ENCODE measurements around the gene MDH1B.

Gene MDH1B

GRCh38 chr2:206801418-206802189, 36.5 kb upstream of the MDH1B start:
- H3K9me3 ChIP-seq (ENCODE audit: insufficient read depth, low read depth, low read length) = no peaks in the 10 kb centered on the region
- no peak overlapping the region for H2AFZ ChIP-seq (ENCODE audit: low read length)
- TF ChIP-seq EZH2phosphoT487 (IDR thresholded peaks at IDR 0.05; ENCODE audit: borderline replicate concordance) (no peak), CTCF (conservative IDR thresholded peaks at IDR 0.05; ENCODE audit: low read length) (no peak)
- no peak overlapping the region for H3K4me3 ChIP-seq (ENCODE audit: low read length, poor library complexity, severe bottlenecking)
- H3K4me2 ChIP-seq (ENCODE audit: low read depth, low read length, poor library complexity, severe bottlenecking) = no peak overlapping the region
- no peaks in the 10 kb centered on the region for H4K20me1 ChIP-seq (ENCODE audit: insufficient read depth, low read length, poor library complexity, severe bottlenecking)
- H3K4me1 ChIP-seq (ENCODE audit: insufficient read depth, low read length, poor library complexity, severe bottlenecking) = peaks cover 8% of the 10 kb centered on the region
- H3K9ac ChIP-seq (ENCODE audit: low read depth, low read length, poor library complexity, severe bottlenecking) = no peak overlapping the region
- H3F3A ChIP-seq (ENCODE audit: low read depth) = no peaks in the 10 kb centered on the region
- no peaks in the 10 kb centered on the region for H3K27me3 ChIP-seq (ENCODE audit: insufficient read depth, low read length, poor library complexity, severe bottlenecking)
- H3K9me2 ChIP-seq (replicated peaks; ENCODE audit: low read depth, low read length) = no peaks in the 10 kb centered on the region
- no peaks in the 10 kb centered on the region for H3K79me2 ChIP-seq (ENCODE audit: insufficient read depth, low read length)
- no peaks in the 10 kb centered on the region for H3K36me3 ChIP-seq (ENCODE audit: insufficient read depth, low read length)

GRCh38 chr2:206800506-206801417, 35.6 kb upstream of the MDH1B start:
- Histone ChIP-seq H3K4me3 (ENCODE audit: low read length, poor library complexity, severe bottlenecking) (peak overlapping the region; percentile 62), H3K9me3 (ENCODE audit: insufficient read depth, low read depth, low read length) (no peaks in the 10 kb centered on the region), H4K20me1 (ENCODE audit: insufficient read depth, low read length, poor library complexity, severe bottlenecking) (no peaks in the 10 kb centered on the region), H3K4me2 (ENCODE audit: low read depth, low read length, poor library complexity, severe bottlenecking) (peak overlapping the region; percentile 56), H3K36me3 (ENCODE audit: insufficient read depth, low read length) (no peaks in the 10 kb centered on the region), H3K4me1 (ENCODE audit: insufficient read depth, low read length, poor library complexity, severe bottlenecking) (peaks cover 8% of the 10 kb centered on the region), H3K9me2 (replicated peaks; ENCODE audit: low read depth, low read length) (no peaks in the 10 kb centered on the region), H3F3A (ENCODE audit: low read depth) (no peaks in the 10 kb centered on the region), H3K9ac (ENCODE audit: low read depth, low read length, poor library complexity, severe bottlenecking) (peak overlapping the region; percentile 39), H3K79me2 (ENCODE audit: insufficient read depth, low read length) (no peaks in the 10 kb centered on the region), H2AFZ (ENCODE audit: low read length) (peak overlapping the region; percentile 83), H3K27me3 (ENCODE audit: insufficient read depth, low read length, poor library complexity, severe bottlenecking) (no peaks in the 10 kb centered on the region)
- TF ChIP-seq EZH2phosphoT487 (IDR thresholded peaks at IDR 0.05; ENCODE audit: borderline replicate concordance) (no peak), CTCF (conservative IDR thresholded peaks at IDR 0.05; ENCODE audit: low read length) (peak; percentile 95)

GRCh38 chr2:206799083-206799482, 34.0 kb upstream of the MDH1B start:
- H2AFZ ChIP-seq (ENCODE audit: low read length) = no peak overlapping the region
- H3K79me2 ChIP-seq (ENCODE audit: insufficient read depth, low read length) = no peaks in the 10 kb centered on the region
- H3K9me3 ChIP-seq (ENCODE audit: insufficient read depth, low read depth, low read length) = no peaks in the 10 kb centered on the region
- H3K27me3 ChIP-seq (ENCODE audit: insufficient read depth, low read length, poor library complexity, severe bottlenecking) = no peaks in the 10 kb centered on the region
- no peak overlapping the region for H3K4me2 ChIP-seq (ENCODE audit: low read depth, low read length, poor library complexity, severe bottlenecking)
- no peaks in the 10 kb centered on the region for H3K9me2 ChIP-seq (replicated peaks; ENCODE audit: low read depth, low read length)
- H3K9ac ChIP-seq (ENCODE audit: low read depth, low read length, poor library complexity, severe bottlenecking) = peak overlapping the region; percentile 30
- no peak overlapping the region for H3K4me3 ChIP-seq (ENCODE audit: low read length, poor library complexity, severe bottlenecking)
- H4K20me1 ChIP-seq (ENCODE audit: insufficient read depth, low read length, poor library complexity, severe bottlenecking) = no peaks in the 10 kb centered on the region
- H3F3A ChIP-seq (ENCODE audit: low read depth) = no peaks in the 10 kb centered on the region
- no peaks in the 10 kb centered on the region for H3K36me3 ChIP-seq (ENCODE audit: insufficient read depth, low read length)
- no peak for TF ChIP-seq CTCF (conservative IDR thresholded peaks at IDR 0.05; ENCODE audit: low read length)
- TF ChIP-seq EZH2phosphoT487 (IDR thresholded peaks at IDR 0.05; ENCODE audit: borderline replicate concordance) = no peak
- peaks cover 8% of the 10 kb centered on the region for H3K4me1 ChIP-seq (ENCODE audit: insufficient read depth, low read length, poor library complexity, severe bottlenecking)
